22Rv1 (cell line): ENCODE measurements around the gene IRS2.

ENCODE experiments used
- ZFX ChIP-seq: fragments of 450-650 bp; IDR thresholded peaks from 2 replicates; pipeline ENCODE4 v1.6.1; 2017; ENCODE audit warnings: antibody characterized with exemption, borderline replicate concordance
- TF ChIP-seq, protein P1 (sequence below): fragments of 450-650 bp; IDR thresholded peaks from 2 replicates; pipeline ENCODE4 v1.5.1; 2017; ENCODE audit warnings: mild to moderate bottlenecking

DNA sequence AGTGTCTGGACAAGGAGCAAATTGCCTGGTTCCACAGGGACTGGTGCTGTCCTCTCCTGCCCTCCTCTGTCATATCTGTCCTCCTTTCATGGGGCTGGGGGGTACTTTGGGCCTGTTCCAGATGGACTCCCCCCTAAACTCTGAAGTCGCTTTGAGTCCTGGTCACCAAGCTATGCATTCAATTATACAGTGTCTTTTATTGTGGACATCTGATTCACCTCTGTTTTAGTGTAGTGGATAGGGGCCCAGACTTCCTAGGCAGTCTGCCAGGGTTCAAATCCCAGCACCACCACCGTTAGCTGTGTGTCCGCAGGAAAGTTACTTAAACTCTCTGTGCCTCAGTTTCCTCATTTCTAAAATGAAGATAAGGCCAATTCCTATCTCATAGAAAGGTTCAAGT, 21.0 kb upstream of the IRS2 start:
- TF ChIP-seq, protein P1, sequence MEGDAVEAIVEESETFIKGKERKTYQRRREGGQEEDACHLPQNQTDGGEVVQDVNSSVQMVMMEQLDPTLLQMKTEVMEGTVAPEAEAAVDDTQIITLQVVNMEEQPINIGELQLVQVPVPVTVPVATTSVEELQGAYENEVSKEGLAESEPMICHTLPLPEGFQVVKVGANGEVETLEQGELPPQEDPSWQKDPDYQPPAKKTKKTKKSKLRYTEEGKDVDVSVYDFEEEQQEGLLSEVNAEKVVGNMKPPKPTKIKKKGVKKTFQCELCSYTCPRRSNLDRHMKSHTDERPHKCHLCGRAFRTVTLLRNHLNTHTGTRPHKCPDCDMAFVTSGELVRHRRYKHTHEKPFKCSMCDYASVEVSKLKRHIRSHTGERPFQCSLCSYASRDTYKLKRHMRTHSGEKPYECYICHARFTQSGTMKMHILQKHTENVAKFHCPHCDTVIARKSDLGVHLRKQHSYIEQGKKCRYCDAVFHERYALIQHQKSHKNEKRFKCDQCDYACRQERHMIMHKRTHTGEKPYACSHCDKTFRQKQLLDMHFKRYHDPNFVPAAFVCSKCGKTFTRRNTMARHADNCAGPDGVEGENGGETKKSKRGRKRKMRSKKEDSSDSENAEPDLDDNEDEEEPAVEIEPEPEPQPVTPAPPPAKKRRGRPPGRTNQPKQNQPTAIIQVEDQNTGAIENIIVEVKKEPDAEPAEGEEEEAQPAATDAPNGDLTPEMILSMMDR: no peak
- TF ChIP-seq ZFX: no peak
